ENCODE measurements around the gene ZNF512.
A peak's percentile ranks its signal among the peaks of the same experiment; 100 is the strongest.

Gene ZNF512

GRCh38 chr2:27638037-27638637, 55.3 kb downstream of the ZNF512 start:
- no peak for DNase-seq

GRCh38 chr2:27638709-27639108, 55.9 kb downstream of the ZNF512 start:
- DNase-seq, result no peak

- DNase-seq, result no peak
These were observed 57.9 kb downstream of the ZNF512 start for GRCh38 chr2:27640722-27641245.

- DNase-seq, result no peak
These were observed 62.4 kb downstream of the ZNF512 start for GRCh38 chr2:27645197-27645596.

GRCh38 chr2:27647289-27647688, 64.4 kb downstream of the ZNF512 start:
- no peak for DNase-seq

- DNase-seq, result no peak
These were observed 64.9 kb downstream of the ZNF512 start for GRCh38 chr2:27647737-27648136.

- DNase-seq, result no peak
These were observed 68.2 kb downstream of the ZNF512 start for GRCh38 chr2:27651056-27651455.

GRCh38 chr2:27652341-27652740, 69.5 kb downstream of the ZNF512 start:
- DNase-seq, result no peak

GRCh38 chr2:27652790-27653189, 69.9 kb downstream of the ZNF512 start:
- no peak for DNase-seq

- no peak for DNase-seq
These were observed 70.6 kb downstream of the ZNF512 start for GRCh38 chr2:27653397-27653796.

GRCh38 chr2:27655155-27655951, 72.5 kb downstream of the ZNF512 start:
- no peak for DNase-seq

- no peak for DNase-seq
These were observed 78.5 kb downstream of the ZNF512 start for GRCh38 chr2:27661371-27661770.

GRCh38 chr2:27663285-27664153, 80.7 kb downstream of the ZNF512 start, which contains the start of the genes SLC4A1AP and SUPT7L:
Gene SLC4A1AP, plus strand, starts transcription at chr2:27663889. Its CDS starts 26 bp downstream, at chr2:27663915.
Gene SUPT7L, minus strand, starts transcription at chr2:27663614. Its CDS starts 1,422 bp downstream, at chr2:27662192.
- DNase-seq, result peak; percentile 58 to 62

- no peak for DNase-seq
These were observed 81.3 kb downstream of the ZNF512 start for GRCh38 chr2:27664154-27664574.

- DNase-seq, result no peak
These were observed 82.0 kb downstream of the ZNF512 start for GRCh38 chr2:27664622-27665363.

GRCh38 chr2:27667446-27667845, 84.6 kb downstream of the ZNF512 start:
- no peak for DNase-seq

- DNase-seq, result no peak
These were observed 88.4 kb downstream of the ZNF512 start for GRCh38 chr2:27671235-27671634.

Measured in activated CD4-positive, alpha-beta T cell treated with anti-CD3 and anti-CD28 coated beads, Interleukin-2, amount 50 U/mL, for 4 hours (primary cell).